HG02981 (cell line): ENCODE results near the gene ILF3.
"Not testable (repeated sequence)": the region's sequence is repeated elsewhere in the genome, so short reads cannot be mapped to it uniquely, and the experiment has no call there.

Experiments used
- ATAC-seq: cut with Tn5 transposase; IDR thresholded peaks from one replicate; pipeline ENCODE4 v1.9.1; 2021; ENCODE audit warnings: mild to moderate bottlenecking, moderate library complexity; ENCODE audit not compliant: unreplicated experiment

The ILF3 gene

GRCh38 chr19:10671922-10672321 lies 17.8 kb downstream of the ILF3 start:
- ATAC-seq = not testable (repeated sequence)

DNA sequence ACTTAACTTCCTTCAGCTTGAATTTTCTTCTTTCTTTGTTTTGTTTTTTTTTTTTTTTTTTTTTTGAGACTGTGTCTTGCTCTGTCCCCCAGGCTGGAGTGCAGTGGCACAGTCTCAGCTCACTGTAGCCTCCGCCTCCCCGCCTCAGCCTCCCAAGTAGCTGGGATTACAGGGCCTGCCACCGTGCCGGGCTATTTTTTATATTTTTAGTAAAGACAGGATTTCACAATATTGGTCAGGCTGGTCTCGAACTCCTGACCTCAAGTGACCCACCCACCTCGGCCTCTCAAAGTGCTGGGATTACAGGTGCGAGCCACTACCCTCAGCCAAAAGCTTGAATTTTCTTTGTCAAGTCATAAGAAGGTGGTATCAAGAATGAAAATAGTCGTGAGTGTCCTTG lies 21.1 kb downstream of the ILF3 start:
- ATAC-seq = not testable (repeated sequence)

- ATAC-seq = no peak
Observed at GRCh38 chr19:10677751-10678150, 23.6 kb downstream of the ILF3 start.

GRCh38 chr19:10678813-10679212 lies 24.7 kb downstream of the ILF3 start:
- no peak for ATAC-seq

GRCh38 chr19:10679743-10680142 lies 25.6 kb downstream of the ILF3 start:
- no peak for ATAC-seq

DNA sequence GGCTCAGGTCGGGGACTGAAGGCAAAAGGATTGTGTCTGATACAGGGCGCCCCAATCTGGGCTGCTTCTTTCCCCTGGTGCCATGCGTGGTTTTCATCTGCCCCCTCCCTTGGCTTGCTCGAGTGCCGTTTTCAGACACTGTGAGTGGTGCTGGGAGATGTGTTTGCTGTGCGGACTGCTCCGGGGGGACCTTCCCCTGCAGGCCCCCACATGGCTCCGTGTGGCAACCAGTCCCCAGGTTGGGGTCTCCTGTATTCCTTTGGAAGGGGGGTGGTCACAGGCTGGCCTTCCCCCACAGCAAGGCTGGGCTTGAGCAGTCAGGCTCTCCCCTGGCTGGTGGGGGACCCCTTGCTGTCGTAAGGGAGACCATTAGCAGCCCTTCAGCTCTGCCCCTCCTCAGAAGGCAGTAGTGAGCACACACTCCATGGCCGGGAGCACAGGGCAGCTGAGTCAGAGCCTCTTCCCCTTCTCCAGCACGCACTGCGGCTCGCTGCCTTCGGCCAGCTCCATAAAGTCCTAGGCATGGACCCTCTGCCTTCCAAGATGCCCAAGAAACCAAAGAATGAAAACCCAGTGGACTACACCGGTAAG lies 26.5 kb downstream of the ILF3 start:
- ATAC-seq = no peak

- no peak for ATAC-seq
Observed at GRCh38 chr19:10681658-10682057, 27.5 kb downstream of the ILF3 start.

DNA sequence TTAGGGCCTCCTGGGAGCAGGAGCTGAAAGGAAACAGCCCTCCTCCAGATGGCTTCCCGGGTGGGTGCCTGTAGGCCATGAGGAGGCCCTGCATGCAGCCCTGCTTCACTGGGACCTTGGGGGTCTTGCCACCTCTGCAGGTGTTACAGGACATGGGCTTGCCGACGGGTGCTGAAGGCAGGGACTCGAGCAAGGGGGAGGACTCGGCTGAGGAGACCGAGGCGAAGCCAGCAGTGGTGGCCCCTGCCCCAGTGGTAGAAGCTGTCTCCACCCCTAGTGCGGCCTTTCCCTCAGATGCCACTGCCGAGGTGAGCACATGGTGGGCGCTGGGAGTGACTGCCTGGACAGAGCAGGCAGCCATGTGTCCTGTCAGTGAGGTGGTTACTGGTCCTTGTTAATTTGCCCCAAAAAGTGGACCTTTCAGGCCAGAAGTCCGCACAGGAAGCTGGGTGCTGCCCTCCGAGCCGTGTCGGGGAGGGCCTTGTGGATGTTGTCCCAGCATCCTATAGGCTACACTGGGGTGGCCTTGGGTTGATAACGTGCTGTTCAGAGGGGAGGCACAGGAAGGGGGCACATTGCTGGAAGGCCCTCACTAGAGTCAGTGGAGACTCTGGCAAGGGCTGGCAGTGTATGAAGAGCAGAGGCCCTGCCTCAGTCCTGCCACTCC lies 28.4 kb downstream of the ILF3 start:
- no peak for ATAC-seq

- no peak for ATAC-seq
Observed at GRCh38 chr19:10683064-10683426, 28.9 kb downstream of the ILF3 start.

GRCh38 chr19:10683582-10683981 lies 29.4 kb downstream of the ILF3 start:
- ATAC-seq = no peak

DNA sequence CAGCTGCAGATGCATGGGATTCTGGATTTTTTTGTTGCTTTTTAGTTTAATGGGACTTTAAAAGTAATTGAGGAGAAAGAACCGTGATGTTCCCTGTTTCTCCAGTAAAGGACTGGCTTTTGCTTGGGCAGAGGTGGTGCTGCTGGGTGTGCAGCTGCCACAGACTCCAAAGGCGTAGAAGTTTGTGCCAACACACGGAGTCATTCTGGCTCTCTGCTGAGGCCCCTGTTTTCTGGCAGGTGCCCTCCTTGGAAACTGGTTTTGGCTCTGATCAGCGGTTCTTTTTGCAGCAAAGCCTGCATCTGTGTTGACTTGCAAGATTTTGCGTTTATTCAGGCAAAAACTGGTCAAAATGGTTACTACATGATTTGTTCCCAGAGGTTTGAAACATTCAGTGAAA lies 31.1 kb downstream of the ILF3 start:
- ATAC-seq = no peak

- ATAC-seq = no peak
Observed at GRCh38 chr19:10686193-10686592, 32.0 kb downstream of the ILF3 start.

- ATAC-seq = no peak
Observed at GRCh38 chr19:10686661-10687517, 32.7 kb downstream of the ILF3 start.

- ATAC-seq = no peak
Observed at GRCh38 chr19:10687518-10688288, 33.6 kb downstream of the ILF3 start.

GRCh38 chr19:10688545-10689280 lies 34.6 kb downstream of the ILF3 start:
- no peak for ATAC-seq

- ATAC-seq = no peak
Observed at GRCh38 chr19:10690341-10690781, 36.2 kb downstream of the ILF3 start.

DNA sequence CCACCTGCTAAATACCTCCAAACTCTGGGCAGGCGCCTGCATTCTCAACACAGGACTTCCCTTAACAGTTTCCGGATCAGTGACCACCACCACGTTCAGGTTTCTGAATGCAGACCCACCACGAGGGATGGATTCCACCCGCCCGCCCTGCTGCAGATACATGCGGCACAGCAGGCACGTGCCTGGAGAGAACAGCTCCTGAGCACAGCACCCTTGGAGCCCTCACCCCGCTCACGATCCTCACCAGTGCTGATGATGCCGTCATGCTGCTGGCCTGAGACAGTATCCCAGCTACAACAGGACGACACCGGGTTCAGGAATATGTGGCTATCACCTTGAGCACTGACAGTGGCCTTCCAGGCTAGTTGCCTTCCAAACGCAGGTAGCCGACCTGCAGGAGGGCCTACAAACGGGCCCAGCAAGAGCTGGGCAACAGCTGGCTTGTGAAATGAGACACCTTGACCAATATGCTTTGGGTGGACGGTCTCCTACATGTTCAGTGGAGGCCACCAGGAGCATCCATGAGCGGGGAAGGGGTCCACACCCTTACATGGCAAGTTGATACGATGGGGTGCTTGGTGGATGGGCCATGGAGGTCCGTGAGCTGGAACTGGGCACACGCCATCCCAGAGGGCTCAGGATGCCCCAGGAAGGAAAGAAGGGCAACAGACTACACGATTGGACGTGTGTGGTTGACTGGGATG lies 37.2 kb downstream of the ILF3 start:
- ATAC-seq = no peak

DNA sequence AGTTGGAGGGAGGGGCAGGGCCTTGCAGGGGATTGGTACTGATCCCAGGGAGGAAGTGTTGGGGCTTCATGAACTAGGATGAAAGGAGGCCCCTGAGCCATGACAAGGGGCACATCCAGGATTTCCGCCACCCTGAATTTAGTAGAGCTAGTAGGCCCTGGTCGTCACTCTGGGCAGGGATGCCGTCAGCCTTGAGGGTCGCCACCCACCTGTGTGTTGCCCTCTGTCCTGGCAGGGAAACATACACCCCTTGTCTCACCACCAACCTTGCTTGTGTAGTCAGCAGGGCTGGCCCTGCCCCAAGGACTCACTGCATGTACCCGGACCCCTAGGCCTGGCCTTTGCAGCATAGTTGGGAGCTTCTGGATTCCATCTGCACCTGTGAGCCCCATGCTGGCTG lies 37.7 kb downstream of the ILF3 start:
- ATAC-seq = no peak

DNA sequence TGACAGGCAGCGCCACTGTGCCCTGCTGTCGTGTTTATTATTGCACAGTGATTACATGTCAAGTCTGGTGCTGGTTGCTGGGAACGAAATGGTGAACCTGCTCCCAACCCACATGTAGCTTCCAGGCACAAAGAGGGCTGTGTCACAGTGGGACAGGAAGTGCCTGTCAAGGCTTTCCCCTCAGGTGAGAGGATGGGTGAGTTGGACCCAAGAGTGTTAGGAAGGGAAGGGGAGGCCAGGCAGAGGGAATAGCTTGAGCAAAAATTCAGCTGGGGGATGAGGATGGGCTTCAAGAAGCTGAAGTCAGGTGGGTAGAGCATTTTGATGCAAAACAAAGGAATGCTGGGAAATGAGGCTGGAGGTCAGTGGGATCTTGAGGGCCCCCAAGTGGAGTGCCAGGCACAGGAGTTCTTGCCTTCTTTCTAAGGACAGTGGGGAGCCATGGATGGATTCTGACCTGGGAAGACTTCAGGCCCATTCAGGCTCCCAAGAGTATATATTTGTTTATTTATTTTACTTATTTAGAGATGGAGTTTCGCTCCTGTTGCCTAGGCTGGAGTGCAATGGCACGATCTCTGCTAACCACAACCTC lies 38.6 kb downstream of the ILF3 start:
- ATAC-seq = no peak
